HCT116 (cell line): ENCODE results near the gene OIT3.

Source experiments
- CTCF ChIP-seq, 3 experiments: fragments of 200-600 bp in 1 of 3; sonication (generic) in 1 of 3; IDR thresholded peaks in 2 of 3; conservative IDR thresholded peaks in 1 of 3; 2 replicates each; pipeline ENCODE4 v1.5.1; 2012 to 2017; ENCODE audit warnings: low read depth in 2 of 3, low read length in 2 of 3, antibody characterized with exemption in 1 of 3, borderline replicate concordance in 1 of 3, control low read depth in 1 of 3, mild to moderate bottlenecking in 1 of 3, mixed read lengths in 1 of 3, mixed run types in 1 of 3, moderate library complexity in 1 of 3; ENCODE audit not compliant: insufficient read depth in 1 of 3
- EZH2 ChIP-seq: fragments of 200-600 bp; sonication (generic); IDR thresholded peaks from 2 replicates; pipeline ENCODE4 v1.6.1; 2017; ENCODE audit warnings: antibody characterized with exemption, mixed run types
- FOSL1 ChIP-seq: IDR thresholded peaks from 2 replicates; pipeline ENCODE4 v1.6.1; 2012; ENCODE audit warnings: low read depth
- MAX ChIP-seq: IDR thresholded peaks from 2 replicates; pipeline ENCODE4 v1.6.1; 2012
- POLR2A ChIP-seq: IDR thresholded peaks from 2 replicates; pipeline ENCODE4 v1.7.0; 2011; ENCODE audit warnings: borderline replicate concordance; ENCODE audit not compliant: insufficient read depth, insufficient read length; ENCODE audit errors: extremely low read depth
- POLR2AphosphoS5 ChIP-seq: IDR thresholded peaks from 2 replicates; pipeline ENCODE4 v1.6.1; 2011; ENCODE audit warnings: mild to moderate bottlenecking, low read depth, low read length, moderate library complexity
- REST ChIP-seq: IDR thresholded peaks from 2 replicates; pipeline ENCODE4 v1.6.1; 2012; ENCODE audit warnings: low read depth
- SP1 ChIP-seq: IDR thresholded peaks from 2 replicates; pipeline ENCODE4 v1.6.1; 2012; ENCODE audit warnings: low read depth
- YY1 ChIP-seq: IDR thresholded peaks from 2 replicates; pipeline ENCODE4 v1.6.1; 2011; ENCODE audit warnings: low read length, low read depth, moderate library complexity, mild to moderate bottlenecking; ENCODE audit not compliant: insufficient replicate concordance; ENCODE audit errors: extremely low read depth

- TF ChIP-seq REST (no peak), CTCF (IDR thresholded peaks at IDR 0.05 in 2 of 3, conservative IDR thresholded peaks at IDR 0.05 in 1 of 3; ENCODE audit: borderline replicate concordance in 1 of 3, insufficient read depth in 1 of 3, low read depth in 2 of 3, low read length in 2 of 3) (no peak), POLR2A (no peak), EZH2 (no peak), POLR2AphosphoS5 (no peak), MAX (no peak), YY1 (no peak), FOSL1 (no peak), SP1 (no peak)
These were observed 6.9 kb upstream of the OIT3 start for GRCh38 chr10:72886621-72887020.
